HEK293T (cell line): ENCODE results near the gene CEP162.

Experiments
- ARNT ChIP-seq: fragments of 450-650 bp; IDR thresholded peaks from 2 replicates; pipeline ENCODE4 v1.6.1; 2017; ENCODE audit warnings: mild to moderate bottlenecking
- BHLHE40 ChIP-seq: fragments of 450-650 bp; IDR thresholded peaks from 2 replicates; pipeline ENCODE4 v1.6.1; 2016; ENCODE audit warnings: mild to moderate bottlenecking, moderate library complexity, borderline replicate concordance
- ELF4 ChIP-seq: fragments of 450-650 bp; IDR thresholded peaks from 2 replicates; pipeline ENCODE4 v1.6.1; 2017; ENCODE audit warnings: antibody characterized with exemption
- FOXA1 ChIP-seq: fragments of 450-650 bp; IDR thresholded peaks from 2 replicates; pipeline ENCODE4 v1.6.1; 2016; ENCODE audit warnings: mild to moderate bottlenecking
- FOXK2 ChIP-seq: fragments of 450-650 bp; IDR thresholded peaks from 2 replicates; pipeline ENCODE4 v1.6.1; 2016; ENCODE audit warnings: mild to moderate bottlenecking
- FOXM1 ChIP-seq: fragments of 450-650 bp; IDR thresholded peaks from 2 replicates; pipeline ENCODE4 v1.6.1; 2017; ENCODE audit warnings: mild to moderate bottlenecking, borderline replicate concordance
- LEF1 ChIP-seq: fragments of 450-650 bp; IDR thresholded peaks from 2 replicates; pipeline ENCODE4 v1.6.1; 2017; ENCODE audit warnings: mild to moderate bottlenecking, borderline replicate concordance
- NFRKB ChIP-seq: fragments of 450-650 bp; IDR thresholded peaks from 2 replicates; pipeline ENCODE4 v1.6.1; 2016; ENCODE audit warnings: mild to moderate bottlenecking, moderate library complexity
- SP1 ChIP-seq: fragments of 450-650 bp; IDR thresholded peaks from 2 replicates; pipeline ENCODE4 v1.6.1; 2017
- TARDBP ChIP-seq: fragments of 450-650 bp; IDR thresholded peaks from 2 replicates; pipeline ENCODE4 v1.6.1; 2016
- ZNF384 ChIP-seq: fragments of 450-650 bp; IDR thresholded peaks from 2 replicates; pipeline ENCODE4 v1.6.1; 2016
- TF ChIP-seq, protein P1 (sequence below): fragments of 450-650 bp; IDR thresholded peaks from 2 replicates; pipeline ENCODE4 v1.6.1; 2016

DNA sequence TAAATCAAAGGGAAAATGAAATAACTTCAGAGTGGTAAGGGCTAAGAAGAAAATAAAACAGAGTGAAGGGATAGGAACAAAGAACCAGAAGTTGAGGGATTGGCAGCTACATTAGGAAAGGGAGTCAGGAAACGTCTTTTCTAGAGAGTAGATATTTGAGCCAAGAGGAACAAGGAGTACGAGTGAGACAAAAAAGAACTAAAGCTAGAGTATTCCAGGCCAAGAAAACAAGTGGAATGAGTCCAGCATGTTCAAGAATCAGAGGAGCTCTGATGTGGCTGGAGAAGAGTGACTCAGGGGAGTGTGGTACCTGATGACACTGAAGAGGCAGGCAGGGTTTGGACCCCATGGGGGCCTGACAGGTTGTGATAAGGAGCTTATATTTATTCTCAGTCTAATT lies 66.3 kb downstream of the CEP162 start:
- TF ChIP-seq FOXA1 (no peak), BHLHE40 (no peak), SP1 (no peak), TARDBP (no peak), ZNF384 (no peak), ARNT (no peak), LEF1 (no peak), FOXK2 (no peak), NFRKB (no peak), FOXM1 (no peak), ELF4 (no peak)
- TF ChIP-seq, protein P1, sequence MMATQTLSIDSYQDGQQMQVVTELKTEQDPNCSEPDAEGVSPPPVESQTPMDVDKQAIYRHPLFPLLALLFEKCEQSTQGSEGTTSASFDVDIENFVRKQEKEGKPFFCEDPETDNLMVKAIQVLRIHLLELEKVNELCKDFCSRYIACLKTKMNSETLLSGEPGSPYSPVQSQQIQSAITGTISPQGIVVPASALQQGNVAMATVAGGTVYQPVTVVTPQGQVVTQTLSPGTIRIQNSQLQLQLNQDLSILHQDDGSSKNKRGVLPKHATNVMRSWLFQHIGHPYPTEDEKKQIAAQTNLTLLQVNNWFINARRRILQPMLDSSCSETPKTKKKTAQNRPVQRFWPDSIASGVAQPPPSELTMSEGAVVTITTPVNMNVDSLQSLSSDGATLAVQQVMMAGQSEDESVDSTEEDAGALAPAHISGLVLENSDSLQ = no peak
